ENCODE measurements around the gene ARHGAP6.
"Not testable (repeated sequence)": the region's sequence is repeated elsewhere in the genome, so short reads cannot be mapped to it uniquely, and the experiment has no call there.

The ARHGAP6 gene

GRCh38 chrX:11641349-11642065 is 24.2 kb downstream of the ARHGAP6 start:
- DNase-seq (ENCODE audit: low read depth) = no peak

- no peak for DNase-seq (ENCODE audit: low read depth)
Measured at GRCh38 chrX:11640089-11640488, 25.6 kb downstream of the ARHGAP6 start.

- no peak for DNase-seq (ENCODE audit: low read depth)
Measured at GRCh38 chrX:11632732-11633131, 33.0 kb downstream of the ARHGAP6 start.

GRCh38 chrX:11629593-11630211 is 36.0 kb downstream of the ARHGAP6 start:
- DNase-seq (ENCODE audit: low read depth) = peak; percentile 61

- no peak for DNase-seq (ENCODE audit: low read depth)
Measured at GRCh38 chrX:11628399-11628798, 37.3 kb downstream of the ARHGAP6 start.

- DNase-seq (ENCODE audit: low read depth) = no peak
Measured at GRCh38 chrX:11626351-11626750, 39.4 kb downstream of the ARHGAP6 start.

- peak; percentile 69 for DNase-seq (ENCODE audit: low read depth)
Measured at GRCh38 chrX:11619441-11619840, 46.3 kb downstream of the ARHGAP6 start.

GRCh38 chrX:11614253-11614652 is 51.5 kb downstream of the ARHGAP6 start:
- DNase-seq (ENCODE audit: low read depth) = not testable (repeated sequence)

- no peak for DNase-seq (ENCODE audit: low read depth)
Measured at GRCh38 chrX:11611965-11612364, 53.8 kb downstream of the ARHGAP6 start.

GRCh38 chrX:11611161-11611560 is 54.6 kb downstream of the ARHGAP6 start:
- peak; percentile 10 for DNase-seq (ENCODE audit: low read depth)

GRCh38 chrX:11609109-11609508 is 56.6 kb downstream of the ARHGAP6 start:
- DNase-seq (ENCODE audit: low read depth) = no peak

GRCh38 chrX:11606408-11606807 is 59.3 kb downstream of the ARHGAP6 start:
- DNase-seq (ENCODE audit: low read depth) = no peak

GRCh38 chrX:11600578-11600977 is 65.1 kb downstream of the ARHGAP6 start:
- no peak for DNase-seq (ENCODE audit: low read depth)

GRCh38 chrX:11597479-11597878 is 68.2 kb downstream of the ARHGAP6 start:
- no peak for DNase-seq (ENCODE audit: low read depth)

- DNase-seq (ENCODE audit: low read depth) = no peak
Measured at GRCh38 chrX:11591723-11592346, 73.9 kb downstream of the ARHGAP6 start.

- peak; percentile 37 for DNase-seq (ENCODE audit: low read depth)
Measured at GRCh38 chrX:11589641-11590040, 76.1 kb downstream of the ARHGAP6 start.

GRCh38 chrX:11588097-11588496 is 77.6 kb downstream of the ARHGAP6 start:
- DNase-seq (ENCODE audit: low read depth) = no peak

GRCh38 chrX:11585174-11585573 is 80.5 kb downstream of the ARHGAP6 start:
- no peak for DNase-seq (ENCODE audit: low read depth)

- no peak for DNase-seq (ENCODE audit: low read depth)
Measured at GRCh38 chrX:11580789-11581188, 84.9 kb downstream of the ARHGAP6 start.

- DNase-seq (ENCODE audit: low read depth) = peak; percentile 30
Measured at GRCh38 chrX:11579636-11580600, 85.8 kb downstream of the ARHGAP6 start.

- not testable (repeated sequence) for DNase-seq (ENCODE audit: low read depth)
Measured at GRCh38 chrX:11578301-11578700, 87.4 kb downstream of the ARHGAP6 start.

- no peak for DNase-seq (ENCODE audit: low read depth)
Measured at GRCh38 chrX:11577603-11578002, 88.1 kb downstream of the ARHGAP6 start.
